ENCODE data around the gene SLC6A9.

Gene SLC6A9

GRCh38 chr1:44031252-44032169, at the start of gene SLC6A9:
Gene SLC6A9, minus strand, starts transcription at chr1:44031462. Its CDS starts 7,185 bp downstream, at chr1:44024277.
- H3K4me3 ChIP-seq (ENCODE audit: low read depth, low read length) = peak within 1 kb of the TSS; percentile 52
- TF ChIP-seq, protein P1, sequence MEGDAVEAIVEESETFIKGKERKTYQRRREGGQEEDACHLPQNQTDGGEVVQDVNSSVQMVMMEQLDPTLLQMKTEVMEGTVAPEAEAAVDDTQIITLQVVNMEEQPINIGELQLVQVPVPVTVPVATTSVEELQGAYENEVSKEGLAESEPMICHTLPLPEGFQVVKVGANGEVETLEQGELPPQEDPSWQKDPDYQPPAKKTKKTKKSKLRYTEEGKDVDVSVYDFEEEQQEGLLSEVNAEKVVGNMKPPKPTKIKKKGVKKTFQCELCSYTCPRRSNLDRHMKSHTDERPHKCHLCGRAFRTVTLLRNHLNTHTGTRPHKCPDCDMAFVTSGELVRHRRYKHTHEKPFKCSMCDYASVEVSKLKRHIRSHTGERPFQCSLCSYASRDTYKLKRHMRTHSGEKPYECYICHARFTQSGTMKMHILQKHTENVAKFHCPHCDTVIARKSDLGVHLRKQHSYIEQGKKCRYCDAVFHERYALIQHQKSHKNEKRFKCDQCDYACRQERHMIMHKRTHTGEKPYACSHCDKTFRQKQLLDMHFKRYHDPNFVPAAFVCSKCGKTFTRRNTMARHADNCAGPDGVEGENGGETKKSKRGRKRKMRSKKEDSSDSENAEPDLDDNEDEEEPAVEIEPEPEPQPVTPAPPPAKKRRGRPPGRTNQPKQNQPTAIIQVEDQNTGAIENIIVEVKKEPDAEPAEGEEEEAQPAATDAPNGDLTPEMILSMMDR (IDR thresholded peaks at IDR 0.05; ENCODE audit: borderline replicate concordance, insufficient read depth, low read depth, low read length) = no peak

GRCh38 chr1:44079566-44079965, 48.3 kb upstream of the SLC6A9 start:
- TF ChIP-seq, protein P1 (IDR thresholded peaks at IDR 0.05; ENCODE audit: borderline replicate concordance, insufficient read depth, low read depth, low read length) = no peak
- H3K4me3 ChIP-seq (ENCODE audit: low read depth, low read length) = no peak overlapping the region

DNA sequence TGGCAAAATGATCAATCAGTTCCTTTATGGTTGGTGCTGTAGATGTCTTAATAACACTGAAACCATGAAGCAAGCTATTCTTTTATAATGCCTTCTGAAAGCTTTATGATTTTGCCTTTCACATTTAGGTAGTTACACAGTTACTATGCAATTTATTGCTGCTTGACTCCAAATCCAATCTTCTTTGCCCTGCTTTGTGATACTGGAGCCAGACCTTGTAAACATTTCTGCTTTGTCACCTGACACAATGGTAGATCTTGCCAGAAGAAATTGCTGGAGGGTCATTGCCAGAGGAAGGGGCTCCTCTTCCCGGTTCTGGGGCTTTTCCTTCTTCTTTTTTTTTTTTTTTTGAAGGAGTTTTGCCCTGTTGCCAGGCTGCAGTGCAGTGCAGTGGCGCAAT, 46.8 kb upstream of the SLC6A9 start:
- H3K4me3 ChIP-seq (ENCODE audit: low read depth, low read length) = no peak overlapping the region

DNA sequence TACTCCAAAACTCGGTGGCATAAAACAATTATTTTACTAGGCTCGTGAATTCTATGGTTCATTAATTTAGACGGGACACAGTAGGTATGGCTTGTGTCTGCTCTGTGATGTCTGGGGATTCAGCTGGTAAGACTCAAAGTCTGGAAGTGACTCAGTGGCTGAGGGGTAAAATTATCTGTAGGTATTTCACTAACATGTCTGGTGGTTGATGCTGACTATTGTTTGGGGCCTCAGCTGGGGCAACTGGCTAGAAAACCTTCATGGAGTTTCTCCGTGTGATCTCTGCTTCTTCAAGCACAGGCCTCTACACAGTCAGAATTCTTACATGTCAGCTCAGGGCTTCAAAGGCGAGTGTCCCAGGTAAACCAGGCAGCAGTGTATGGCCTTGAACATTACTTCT, 46.2 kb upstream of the SLC6A9 start:
- TF ChIP-seq, protein P1 (IDR thresholded peaks at IDR 0.05; ENCODE audit: borderline replicate concordance, insufficient read depth, low read depth, low read length) = no peak
- H3K4me3 ChIP-seq (ENCODE audit: low read depth, low read length) = no peak overlapping the region

More for the DNA sequence above, 46.8 kb upstream of the SLC6A9 start:
- TF ChIP-seq, protein P1 (IDR thresholded peaks at IDR 0.05; ENCODE audit: borderline replicate concordance, insufficient read depth, low read depth, low read length) = no peak

- TF ChIP-seq, protein P1 (IDR thresholded peaks at IDR 0.05; ENCODE audit: borderline replicate concordance, insufficient read depth, low read depth, low read length) = no peak
- H3K4me3 ChIP-seq (ENCODE audit: low read depth, low read length) = no peak overlapping the region
Observed at GRCh38 chr1:44076066-44076465, 44.8 kb upstream of the SLC6A9 start.

DNA sequence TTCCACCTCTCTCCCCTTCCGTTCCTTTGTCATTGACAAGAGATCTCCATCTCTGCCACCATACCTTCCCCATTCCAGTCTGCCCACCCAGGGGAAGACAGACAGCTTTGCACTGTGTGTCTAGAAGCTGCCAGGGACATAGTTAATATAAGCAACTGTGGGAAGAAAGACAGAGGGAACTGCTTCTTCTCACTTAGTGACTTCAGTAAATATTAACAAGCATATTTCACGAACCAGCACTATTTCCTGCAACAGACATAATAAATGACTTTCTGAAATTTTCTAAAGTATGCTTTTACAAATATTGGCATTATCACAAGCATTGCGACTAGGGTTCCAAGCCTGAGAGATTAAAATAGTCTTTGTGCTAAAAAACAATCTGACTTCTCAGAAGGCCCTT, 43.2 kb upstream of the SLC6A9 start:
- no peak overlapping the region for H3K4me3 ChIP-seq (ENCODE audit: low read depth, low read length)
- TF ChIP-seq, protein P1 (IDR thresholded peaks at IDR 0.05; ENCODE audit: borderline replicate concordance, insufficient read depth, low read depth, low read length) = no peak

GRCh38 chr1:44073528-44073927, 42.3 kb upstream of the SLC6A9 start:
- TF ChIP-seq, protein P1 (IDR thresholded peaks at IDR 0.05; ENCODE audit: borderline replicate concordance, insufficient read depth, low read depth, low read length) = no peak
- H3K4me3 ChIP-seq (ENCODE audit: low read depth, low read length) = no peak overlapping the region

Measured in GM12875 (cell line).